GM18511 (cell line): ENCODE results near the gene KIF21B.
A peak's percentile ranks its signal among the peaks of the same experiment; 100 is the strongest.
"Not testable (repeated sequence)": the region's sequence is repeated elsewhere in the genome, so short reads cannot be mapped to it uniquely, and the experiment has no call there.

Experiments used
- ATAC-seq: cut with Tn5 transposase; IDR thresholded peaks from one replicate; pipeline ENCODE4 v1.9.1; 2021; ENCODE audit warnings: mild to moderate bottlenecking, moderate library complexity; ENCODE audit not compliant: unreplicated experiment

Gene KIF21B

DNA sequence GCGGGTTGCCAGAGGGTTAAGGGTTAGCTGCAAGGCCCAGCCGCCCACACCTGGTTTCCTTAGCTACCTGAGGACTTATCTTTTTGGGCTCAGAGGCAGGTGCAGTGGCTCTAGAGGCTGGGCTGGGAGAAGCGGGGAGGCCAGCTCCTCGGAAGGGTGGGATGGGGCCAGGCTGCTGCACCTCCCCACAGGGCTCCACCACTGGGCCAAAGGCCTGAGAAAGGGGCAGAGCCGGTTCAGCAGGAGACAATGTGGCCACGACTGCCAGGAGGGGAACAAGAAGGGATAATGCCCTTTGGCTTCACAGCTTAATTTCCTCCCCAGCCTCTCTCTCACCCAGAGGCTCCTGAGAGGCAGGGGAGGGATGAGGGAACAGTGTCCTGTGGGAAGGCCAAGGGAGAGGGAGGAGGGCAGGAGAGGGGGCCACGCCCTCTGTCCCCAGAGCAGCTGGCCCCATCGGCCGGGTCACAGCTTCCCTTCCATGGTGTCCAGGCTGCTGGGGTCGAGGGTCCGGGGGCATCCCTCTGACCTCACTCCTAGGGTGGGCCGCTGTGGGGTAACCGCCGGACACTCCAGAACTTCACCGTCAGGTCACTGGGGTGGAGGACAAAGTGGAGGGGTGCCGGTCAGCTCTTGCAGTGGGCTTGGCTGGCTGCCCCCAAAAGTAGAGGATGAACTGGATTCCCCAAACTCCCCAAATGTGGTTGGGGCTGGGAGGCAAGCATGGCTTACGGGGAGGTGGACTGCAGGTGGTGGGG, 50.4 kb downstream of the KIF21B start:
- no peak for ATAC-seq

DNA sequence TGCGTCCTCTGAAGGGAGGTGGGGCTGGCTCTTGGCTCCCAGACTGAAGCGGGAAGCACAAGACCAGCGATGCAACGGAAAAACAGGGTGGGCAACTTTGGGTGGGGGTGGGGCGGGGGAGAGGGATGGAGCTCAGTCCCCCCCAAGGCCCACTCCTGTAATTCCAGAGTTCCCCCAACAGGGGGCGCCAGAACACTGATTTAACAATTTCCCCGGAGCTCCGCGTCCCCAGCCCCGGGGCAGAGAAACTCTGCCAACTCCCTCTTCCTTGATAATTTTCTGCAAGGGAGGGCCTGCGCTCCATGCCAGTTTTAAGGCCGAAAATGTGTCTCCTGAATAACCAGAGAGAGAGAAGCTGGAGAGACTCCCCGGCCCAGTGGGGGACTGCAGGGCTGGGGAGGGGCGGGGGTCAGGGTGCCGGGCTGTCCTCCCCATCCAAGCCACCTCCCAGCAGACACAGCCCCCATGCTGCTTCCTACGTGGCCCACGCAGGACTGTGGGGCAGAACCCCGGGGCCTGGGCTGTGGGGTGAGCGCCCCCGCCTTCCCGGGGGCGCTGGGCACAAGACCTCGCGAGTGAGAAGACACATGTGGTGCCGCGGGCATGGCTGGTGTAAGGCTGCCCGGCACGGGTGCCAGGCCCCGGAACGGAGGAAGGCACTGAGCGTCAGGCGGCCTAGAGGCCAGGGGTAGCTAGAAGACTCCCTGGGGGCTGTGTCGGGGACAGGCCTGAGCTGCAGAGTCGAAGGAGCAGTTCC, 51.4 kb downstream of the KIF21B start:
- ATAC-seq: no peak

DNA sequence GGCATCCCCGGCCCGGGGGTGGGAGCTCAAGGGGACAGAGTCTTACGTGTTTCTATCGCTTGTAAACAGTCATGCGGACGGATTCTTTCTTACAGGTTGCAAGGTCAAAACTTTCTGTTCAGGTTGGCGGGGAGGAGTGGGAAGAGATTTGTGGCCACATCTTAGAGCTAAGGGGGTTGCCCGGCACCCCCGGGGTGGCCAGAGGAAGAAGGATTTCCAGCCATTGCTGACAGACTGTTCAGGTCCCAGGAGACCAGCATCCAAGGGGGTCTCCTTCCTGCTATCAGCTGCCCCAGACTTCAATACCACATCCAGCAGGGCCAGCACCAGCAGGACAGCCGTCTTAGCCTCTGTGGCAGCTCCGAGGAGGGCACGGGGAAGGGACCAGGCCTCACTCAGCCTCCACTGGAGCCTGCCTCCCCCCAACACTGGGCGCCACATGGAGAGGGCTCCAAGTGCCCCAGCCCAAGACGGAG, 52.0 kb downstream of the KIF21B start:
- peak; percentile 39 for ATAC-seq

DNA sequence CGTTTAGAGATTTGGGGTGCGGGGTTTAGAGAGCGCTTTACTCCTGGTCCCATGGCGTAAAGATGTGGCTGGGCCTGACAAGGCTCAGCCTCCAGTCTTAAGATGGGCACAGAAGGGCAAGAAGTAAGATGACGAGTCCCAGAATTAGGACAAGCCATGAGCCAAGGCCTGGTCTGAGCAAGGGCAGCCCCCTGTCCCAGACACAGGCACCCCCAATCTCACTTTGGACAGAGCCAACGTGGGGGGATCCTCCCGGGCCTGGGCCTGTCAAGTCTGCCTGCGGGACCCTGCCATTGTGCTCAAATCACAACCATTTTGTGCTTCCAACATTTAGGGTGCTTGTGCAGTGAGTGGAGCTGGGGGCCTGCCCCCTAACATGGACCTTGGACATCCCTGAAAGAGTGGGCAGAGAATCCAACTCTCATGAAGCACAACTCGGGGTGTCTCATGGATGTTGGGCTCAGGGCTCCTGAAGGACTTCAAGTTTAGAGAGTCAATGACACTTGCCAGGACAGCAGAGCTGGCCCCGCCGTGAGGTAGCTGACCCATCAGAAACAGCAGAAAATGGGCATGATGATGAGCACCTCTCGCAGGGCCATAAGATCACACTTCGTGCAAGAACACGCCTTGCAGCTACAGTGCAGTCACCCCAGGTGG, 52.6 kb downstream of the KIF21B start:
- ATAC-seq: no peak

DNA sequence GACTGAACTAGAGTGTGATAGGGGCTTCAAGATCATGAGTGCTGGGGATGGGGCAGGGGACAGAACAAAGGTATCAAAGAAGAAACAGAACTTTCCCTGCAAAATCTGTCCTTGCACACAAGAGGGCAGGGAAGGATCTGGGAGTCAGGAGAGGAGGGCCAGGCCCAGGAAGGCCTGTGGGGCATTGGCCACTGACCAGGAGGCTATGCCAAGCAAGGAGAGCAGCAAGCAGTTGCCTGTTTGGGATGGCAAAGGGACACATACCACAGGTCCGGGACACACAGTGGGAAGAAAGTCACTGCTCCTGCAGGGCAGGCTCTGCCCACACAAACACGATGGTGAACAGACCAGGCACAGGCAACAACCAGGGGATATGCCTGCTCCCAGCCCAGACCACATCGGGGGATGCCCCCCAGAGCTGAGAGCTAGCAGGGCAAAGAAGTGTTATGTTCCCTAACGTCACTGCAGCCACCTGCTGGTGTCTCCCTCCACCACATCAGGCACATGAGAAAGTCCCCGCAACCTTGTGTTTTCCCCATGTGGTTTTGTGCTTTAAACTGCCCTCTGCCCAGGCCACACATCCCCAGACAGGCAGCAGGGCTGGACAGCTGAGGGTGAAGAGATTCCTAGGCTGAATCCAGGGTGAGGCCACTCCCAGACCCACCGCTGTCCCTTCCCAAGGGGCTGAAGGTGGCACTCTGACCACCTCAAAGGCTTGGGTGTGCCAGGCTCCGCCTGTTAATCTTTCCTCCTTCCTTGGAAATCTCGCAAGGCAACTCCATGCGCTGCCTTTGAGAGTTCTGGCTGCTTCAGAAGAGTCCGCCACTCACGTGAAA, 53.6 kb downstream of the KIF21B start:
- ATAC-seq: peak; percentile 91

DNA sequence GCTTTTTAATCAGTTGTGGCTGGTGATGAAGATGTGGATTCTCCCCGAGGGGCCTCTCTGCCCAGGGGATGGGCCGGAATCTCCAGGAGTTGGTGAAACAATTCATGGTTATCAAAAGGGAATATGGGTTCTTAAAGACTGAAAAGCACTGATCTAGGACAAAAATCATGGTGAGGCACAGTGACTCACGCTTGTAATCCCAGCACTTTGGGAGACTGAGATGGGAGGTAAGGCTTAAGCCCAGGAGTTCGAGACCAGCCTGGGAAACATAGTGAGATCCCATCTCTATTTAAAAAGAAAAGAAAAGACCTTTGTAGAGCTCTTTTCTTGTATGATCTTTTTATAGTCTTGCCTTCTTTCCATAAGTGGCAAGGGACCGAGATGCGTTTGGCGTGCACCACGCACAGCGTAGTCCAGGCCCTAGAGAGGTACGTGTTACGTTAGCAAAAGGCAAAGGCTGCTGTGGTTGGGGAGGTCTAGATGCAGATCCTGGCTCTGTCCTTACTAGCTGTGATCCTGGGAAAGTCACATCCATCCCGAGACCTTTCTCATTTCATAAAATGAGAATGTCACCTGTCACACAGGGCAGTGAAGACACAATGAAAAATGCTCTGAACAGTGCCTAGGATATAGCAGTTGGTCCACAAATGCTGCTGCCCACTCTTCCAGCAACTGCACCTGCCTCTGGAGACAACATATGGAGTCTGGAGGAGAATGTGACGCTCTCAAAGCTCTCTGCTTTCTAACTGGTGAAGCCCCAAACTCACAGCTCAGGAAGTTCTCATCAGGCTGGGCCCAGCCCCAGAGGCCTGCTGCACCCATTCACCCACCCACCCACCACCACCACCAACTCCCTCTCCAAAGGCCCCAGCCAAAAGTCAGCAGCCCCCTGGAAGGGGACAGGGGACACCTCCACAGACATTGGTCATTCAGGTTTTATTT, 54.8 kb downstream of the KIF21B start:
- ATAC-seq: no peak

DNA sequence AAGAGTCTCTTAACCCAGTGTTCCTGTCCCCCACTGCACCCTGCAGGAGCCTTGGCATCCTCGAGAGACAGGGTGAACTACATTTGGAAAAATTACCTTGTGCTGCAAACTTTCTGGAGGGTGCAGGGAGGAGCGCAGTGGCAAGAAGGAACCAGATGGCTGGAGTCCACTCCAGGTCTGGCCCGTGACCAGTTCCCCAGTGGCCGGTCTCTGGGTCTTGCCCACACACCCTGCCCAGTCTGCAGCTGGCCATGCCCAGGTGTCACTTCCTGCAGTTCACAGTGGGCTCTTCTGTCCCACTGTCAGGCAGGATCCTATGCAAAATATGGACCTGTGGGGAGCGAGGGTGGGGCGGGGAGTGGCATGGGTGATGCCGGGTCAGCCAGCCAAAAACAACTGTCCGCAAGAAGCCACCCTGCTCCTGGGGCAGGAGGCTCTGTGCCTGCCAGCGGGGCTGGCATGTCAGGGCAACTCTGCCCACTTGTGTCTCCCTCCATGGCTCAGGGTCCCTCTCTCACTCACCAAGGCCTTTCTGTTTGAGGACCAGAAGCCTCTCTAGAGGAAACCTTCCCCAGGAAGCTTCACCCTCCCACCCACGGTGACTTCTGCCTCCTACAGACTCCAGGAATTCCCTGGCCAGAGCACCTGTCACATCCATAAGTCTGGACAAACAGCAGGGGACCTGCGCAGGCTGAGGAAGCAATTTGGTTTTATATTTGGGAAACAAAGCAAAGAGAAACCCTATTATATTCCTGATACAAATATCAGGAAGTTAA, 55.6 kb downstream of the KIF21B start:
- no peak for ATAC-seq

DNA sequence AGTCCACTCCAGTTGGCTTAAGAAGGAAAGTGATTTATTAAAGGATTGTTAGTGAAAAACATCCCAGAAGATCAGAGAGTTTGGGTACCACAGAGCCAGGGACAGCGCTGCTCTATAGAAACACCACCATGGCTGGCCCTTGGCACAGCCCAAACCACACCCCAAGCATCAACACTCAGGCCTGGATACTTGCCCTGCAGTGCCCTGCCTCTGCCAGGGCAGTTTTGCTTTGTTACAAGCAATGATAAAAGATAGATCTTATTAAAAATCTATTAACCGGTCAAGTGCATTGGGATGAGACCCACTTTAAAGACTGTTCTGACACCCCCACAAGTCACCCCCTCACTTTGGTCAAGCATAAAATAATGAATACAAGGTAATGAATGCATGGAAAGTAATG, 56.6 kb downstream of the KIF21B start:
- ATAC-seq: no peak

DNA sequence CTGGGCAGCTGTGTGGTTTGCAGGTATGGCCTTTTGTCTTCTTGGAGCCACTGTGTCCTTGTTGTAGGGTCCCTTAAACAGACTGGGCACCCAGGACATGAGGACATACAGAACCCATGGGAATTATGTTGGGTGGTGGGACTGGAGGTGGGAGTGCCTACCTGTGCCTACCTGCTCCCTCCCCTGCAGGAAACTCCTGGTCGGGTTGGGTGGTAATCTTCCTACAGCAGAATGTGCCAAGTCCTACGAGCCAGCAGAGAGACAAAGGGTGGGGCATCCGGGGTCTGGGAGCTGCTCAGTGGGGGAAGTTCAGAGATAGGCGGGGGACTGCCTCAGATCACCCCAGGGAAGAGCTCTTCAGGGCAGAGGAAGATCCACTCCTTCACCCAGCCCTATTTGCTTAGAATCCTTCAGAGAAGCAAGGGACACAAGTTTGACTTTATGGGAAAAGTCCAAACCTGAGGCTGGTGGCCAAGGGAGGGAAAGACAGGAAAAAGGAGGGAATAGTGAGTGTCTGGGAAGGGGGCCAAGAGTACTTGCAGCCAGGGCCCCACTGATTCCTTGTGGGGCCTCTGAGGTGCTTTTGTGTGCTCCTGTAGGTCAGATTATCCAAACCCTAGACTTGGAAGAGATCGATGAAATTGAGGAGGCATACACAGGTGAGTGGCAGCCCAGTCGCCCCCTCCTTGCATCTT, 58.3 kb downstream of the KIF21B start:
- ATAC-seq: no peak

DNA sequence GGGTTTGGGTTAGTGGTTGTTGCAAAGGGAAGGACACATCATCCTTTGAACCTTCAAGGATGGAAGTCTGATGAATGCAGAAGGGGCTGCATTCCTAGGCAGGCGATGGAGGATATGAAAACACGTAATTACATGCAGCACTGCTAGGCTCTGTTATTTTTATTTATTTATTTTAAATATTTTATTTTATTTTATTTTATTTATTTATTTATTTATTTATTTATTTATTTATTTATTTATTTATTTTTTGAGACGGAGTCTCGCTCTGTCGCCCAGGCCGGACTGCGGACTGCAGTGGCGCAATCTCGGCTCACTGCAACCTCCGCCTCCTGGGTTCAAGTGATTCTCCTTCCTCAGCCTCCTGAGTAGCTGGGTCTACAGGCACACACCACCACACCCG, 59.6 kb downstream of the KIF21B start:
- ATAC-seq: not testable (repeated sequence)

DNA sequence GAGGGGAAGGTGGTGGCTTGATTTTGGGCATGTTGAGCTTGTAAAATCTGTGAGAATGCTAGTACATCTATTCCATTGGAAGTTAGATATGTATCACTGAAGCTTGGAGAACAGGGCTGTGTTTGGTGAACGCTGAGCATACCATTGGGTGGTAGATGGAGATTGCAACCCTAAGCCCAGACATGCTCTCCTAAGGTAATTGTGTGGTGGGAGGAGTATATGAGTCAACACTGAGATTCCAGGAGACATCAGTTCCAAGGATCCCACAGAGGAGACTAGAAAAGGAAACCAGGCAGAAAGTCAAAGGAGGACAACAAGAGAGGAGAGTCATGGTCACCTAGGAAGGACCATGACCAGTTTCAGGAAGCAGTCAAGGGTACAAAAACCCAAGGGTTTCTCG, 60.4 kb downstream of the KIF21B start:
- ATAC-seq: no peak

DNA sequence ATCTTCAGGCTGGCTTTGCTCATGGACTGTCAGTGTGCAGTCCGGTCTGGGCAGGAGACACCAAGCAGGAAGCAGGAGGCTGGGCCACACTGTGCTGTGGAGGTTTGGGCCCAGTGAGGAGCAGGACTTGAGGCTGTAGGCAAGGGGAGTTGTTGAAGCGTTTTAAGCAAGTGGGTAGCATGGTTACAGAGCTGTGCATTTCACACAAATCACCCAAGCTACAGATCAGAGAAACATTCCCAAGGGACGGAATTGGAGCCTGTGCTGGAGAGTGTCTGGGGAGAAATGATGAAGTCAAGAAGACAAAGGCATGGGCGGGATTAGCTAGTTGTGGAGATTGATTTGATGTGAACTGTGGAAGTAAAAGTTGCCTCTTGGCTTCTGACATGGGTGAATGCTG, 60.9 kb downstream of the KIF21B start:
- no peak for ATAC-seq

DNA sequence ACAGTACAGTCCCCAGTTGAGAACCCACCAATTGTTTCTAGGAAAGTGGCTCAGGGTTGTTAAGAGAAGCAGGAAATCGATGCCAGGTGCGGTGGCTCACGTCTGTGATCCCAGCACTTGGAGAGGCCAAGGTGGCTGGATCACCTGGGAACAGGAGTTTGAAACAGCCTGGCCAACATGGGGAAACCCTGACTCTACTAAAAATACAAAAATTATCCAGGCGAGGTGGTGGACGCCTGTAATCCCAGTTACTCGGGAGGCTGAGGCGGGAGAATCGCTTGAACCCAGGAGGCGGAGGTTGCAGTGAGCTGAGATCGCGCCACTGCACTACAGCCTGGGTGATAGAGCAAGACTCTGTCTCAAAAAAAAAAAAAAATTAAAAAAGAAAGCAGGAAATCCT, 61.4 kb downstream of the KIF21B start:
- not testable (repeated sequence) for ATAC-seq

DNA sequence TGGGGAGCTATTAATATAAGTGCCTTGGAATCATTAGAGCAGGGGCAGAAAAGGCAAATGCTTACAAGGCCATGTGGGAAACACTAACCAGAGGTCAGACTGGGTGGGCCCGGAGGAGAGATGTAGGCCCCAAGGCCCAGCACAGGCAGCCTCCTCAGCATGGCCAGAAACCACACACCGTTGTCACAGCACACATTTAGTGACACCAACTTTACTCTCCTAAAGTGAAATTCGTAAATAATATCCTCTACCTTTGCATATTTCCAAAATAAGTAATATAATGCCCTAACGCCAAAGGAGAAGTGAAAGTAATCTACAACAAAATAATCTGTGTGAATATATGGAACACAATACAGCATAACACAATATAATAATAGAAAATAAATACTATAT, 62.6 kb downstream of the KIF21B start:
- ATAC-seq: no peak

DNA sequence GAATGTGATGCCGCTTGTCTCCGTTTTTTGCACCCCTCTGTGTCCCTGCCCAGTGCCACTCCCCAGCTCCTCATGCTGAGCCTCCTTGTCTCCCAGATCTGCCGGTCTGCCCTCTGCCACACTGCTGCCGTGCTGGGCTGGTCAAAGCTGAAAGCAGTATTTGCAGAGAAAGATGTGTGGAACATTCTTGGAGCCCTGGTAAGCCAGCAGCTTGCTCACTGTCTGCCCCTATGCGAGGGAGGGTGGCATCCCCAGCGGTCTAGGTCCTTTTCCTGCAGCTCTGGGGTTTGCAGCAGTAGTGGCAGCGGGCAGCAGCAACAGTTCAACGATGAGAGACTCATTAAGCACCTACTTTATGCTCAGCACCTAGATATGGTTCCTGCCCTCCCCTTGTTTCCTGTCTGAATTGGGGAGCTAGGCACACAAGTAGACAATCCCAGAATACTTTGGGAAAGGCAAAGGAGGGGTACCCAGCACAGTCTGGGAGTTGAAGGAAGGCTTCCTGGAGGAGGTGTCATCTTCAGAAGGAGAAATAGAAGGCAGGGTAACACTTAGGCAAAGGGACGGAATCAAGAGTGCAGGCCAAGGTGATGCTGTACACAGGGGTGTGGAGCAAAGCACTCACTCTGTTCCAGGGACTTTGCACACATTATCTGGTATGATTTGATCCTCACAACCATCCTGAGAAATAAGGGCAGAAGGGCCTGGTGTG, 63.1 kb downstream of the KIF21B start:
- no peak for ATAC-seq

DNA sequence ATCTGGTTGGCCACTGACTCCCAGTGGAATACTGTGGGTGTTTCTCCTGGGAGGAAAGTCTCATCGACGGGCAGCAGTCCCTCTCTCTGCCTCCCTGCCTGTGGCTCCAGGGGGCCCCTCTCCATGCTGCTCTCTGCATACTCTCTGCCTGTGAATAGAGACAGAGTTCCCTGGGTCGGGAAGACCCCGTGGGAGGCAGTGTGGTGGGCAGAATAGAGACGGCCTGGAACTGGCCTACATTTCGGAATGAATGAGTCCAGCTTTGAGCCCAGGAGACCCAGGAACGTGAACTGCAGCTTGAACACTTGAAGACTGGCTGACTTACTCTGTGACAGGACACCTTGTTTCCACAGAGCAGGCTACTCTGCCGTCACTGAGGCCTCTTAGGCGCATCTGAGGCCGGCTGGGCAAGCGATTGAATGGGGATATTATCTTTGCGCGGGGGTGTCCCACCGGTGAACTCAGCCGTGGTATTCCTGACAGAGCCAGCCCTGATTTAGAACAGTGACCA, 64.0 kb downstream of the KIF21B start:
- ATAC-seq: no peak

DNA sequence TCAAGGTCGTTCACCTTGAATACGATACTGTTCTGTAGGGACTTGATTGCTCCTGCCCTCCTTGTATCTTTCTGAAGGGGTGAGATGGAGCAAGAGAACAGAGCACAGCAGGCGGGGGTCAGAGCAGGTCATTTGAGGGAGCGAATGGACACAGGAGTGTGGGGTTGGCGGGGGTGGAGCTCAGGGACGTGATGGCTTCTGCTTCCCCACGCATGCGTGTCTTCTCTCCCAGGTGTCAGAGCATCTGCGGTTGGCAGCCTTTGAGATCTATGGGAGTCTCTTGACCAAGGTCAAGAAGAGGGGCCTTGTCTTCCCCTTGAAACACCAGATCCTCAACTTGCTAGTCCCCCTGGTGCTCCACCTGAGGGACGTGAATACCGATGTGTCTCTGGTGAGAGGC, 64.9 kb downstream of the KIF21B start:
- no peak for ATAC-seq

DNA sequence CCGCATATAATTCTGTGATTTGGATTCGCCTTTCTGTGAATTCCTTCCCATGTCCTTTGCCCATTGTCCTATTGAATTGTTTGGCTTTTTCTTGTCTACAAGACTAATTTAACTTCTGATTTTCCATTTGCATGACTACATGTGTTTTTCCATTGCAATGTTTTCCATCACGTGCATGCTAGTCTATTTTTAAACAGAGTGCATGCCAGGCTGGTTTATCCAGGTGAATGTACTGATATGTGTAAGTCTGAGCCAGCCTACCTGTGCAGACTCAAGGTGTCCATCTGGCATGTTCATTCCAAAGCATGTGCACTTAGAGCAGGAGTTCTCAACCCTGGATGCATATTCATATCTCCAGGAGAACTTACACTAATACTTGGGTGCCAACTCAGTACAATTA, 69.1 kb downstream of the KIF21B start:
- ATAC-seq: no peak
